PFSK-1 (cell line): ENCODE data around the gene NEGR1.

Experiments used
- FOXP2 ChIP-seq: optimal IDR thresholded peaks from 2 replicates; pipeline ENCODE3; 2011; ENCODE audit warnings: borderline replicate concordance, control low read depth, inconsistent platforms; ENCODE audit not compliant: insufficient read depth; ENCODE audit errors: extremely low read length, extremely low read depth
- POLR2AphosphoS5 ChIP-seq: IDR thresholded peaks from 2 replicates; pipeline ENCODE4 v1.6.1; 2012; ENCODE audit warnings: low read depth, mild to moderate bottlenecking, control low read depth, low read length, moderate library complexity
- SIN3A ChIP-seq: IDR thresholded peaks from 2 replicates; pipeline ENCODE4 v1.6.1; 2012; ENCODE audit warnings: mild to moderate bottlenecking, low read length, moderate library complexity, borderline replicate concordance; ENCODE audit not compliant: insufficient read depth
- TAF1 ChIP-seq: IDR thresholded peaks from 2 replicates; pipeline ENCODE4 v1.6.1; 2012; ENCODE audit warnings: low read length, control low read depth, borderline replicate concordance; ENCODE audit not compliant: insufficient read depth
- TF ChIP-seq, protein P1 (sequence below), 2 experiments: IDR thresholded peaks; 2 replicates each; pipeline versions ENCODE4 v1.6.1 to v1.8.0; 2011 to 2012; ENCODE audit warnings: low read depth in 2 of 2, low read length in 2 of 2, control low read depth in 1 of 2, inconsistent platforms in 1 of 2, mild to moderate bottlenecking in 1 of 2, moderate library complexity in 1 of 2; ENCODE audit not compliant: insufficient read depth in 1 of 2

Gene NEGR1

DNA sequence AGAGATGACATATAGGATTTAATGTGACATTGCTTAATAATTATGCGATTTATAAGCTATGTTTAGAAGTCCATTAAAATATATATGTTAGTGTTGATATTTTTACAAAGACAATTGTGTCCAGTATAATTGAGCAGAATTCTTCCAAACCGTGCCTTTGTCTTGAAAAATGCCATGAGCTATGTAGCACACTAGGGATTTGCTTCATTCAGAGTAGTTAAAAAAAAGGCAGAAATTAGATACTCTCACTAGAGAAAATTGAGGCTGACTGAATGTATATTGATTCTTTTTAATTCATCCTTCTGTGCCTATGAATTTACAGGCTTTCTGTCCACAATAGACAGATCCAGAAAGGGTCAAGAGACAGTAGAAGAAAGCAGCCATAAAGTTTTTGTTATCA is 429.0 kb downstream of the NEGR1 start:
- TF ChIP-seq, protein P1, sequence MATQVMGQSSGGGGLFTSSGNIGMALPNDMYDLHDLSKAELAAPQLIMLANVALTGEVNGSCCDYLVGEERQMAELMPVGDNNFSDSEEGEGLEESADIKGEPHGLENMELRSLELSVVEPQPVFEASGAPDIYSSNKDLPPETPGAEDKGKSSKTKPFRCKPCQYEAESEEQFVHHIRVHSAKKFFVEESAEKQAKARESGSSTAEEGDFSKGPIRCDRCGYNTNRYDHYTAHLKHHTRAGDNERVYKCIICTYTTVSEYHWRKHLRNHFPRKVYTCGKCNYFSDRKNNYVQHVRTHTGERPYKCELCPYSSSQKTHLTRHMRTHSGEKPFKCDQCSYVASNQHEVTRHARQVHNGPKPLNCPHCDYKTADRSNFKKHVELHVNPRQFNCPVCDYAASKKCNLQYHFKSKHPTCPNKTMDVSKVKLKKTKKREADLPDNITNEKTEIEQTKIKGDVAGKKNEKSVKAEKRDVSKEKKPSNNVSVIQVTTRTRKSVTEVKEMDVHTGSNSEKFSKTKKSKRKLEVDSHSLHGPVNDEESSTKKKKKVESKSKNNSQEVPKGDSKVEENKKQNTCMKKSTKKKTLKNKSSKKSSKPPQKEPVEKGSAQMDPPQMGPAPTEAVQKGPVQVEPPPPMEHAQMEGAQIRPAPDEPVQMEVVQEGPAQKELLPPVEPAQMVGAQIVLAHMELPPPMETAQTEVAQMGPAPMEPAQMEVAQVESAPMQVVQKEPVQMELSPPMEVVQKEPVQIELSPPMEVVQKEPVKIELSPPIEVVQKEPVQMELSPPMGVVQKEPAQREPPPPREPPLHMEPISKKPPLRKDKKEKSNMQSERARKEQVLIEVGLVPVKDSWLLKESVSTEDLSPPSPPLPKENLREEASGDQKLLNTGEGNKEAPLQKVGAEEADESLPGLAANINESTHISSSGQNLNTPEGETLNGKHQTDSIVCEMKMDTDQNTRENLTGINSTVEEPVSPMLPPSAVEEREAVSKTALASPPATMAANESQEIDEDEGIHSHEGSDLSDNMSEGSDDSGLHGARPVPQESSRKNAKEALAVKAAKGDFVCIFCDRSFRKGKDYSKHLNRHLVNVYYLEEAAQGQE (IDR thresholded peaks at IDR 0.05; ENCODE audit: insufficient read depth in 1 of 2, low read depth in 2 of 2, low read length in 2 of 2), result no peak
- TF ChIP-seq POLR2AphosphoS5, result no peak
- TF ChIP-seq TAF1, result no peak
- no peak for TF ChIP-seq FOXP2
- TF ChIP-seq SIN3A, result no peak

DNA sequence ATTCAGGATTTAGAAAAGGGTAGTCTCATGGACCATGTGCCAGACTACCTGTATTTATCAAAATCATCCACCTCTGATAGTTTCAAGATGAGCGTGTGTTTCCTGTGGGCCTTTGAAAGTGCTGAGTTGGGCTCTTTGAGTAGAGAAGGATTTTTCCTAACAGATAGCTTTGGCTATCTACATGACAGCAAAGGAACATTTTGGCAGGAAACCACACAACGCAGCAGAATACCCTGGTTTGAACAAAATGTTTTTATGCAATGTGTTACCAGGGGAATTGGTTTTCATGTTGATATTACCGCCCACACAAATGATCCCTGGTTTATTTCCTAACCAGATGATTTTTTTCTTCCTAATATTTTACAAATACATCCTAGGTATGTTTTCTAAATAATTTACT is 431.4 kb downstream of the NEGR1 start:
- TF ChIP-seq, protein P1 (IDR thresholded peaks at IDR 0.05; ENCODE audit: insufficient read depth in 1 of 2, low read depth in 2 of 2, low read length in 2 of 2), result no peak
- no peak for TF ChIP-seq SIN3A
- TF ChIP-seq TAF1, result no peak
- TF ChIP-seq POLR2AphosphoS5, result no peak
- TF ChIP-seq FOXP2, result no peak

DNA sequence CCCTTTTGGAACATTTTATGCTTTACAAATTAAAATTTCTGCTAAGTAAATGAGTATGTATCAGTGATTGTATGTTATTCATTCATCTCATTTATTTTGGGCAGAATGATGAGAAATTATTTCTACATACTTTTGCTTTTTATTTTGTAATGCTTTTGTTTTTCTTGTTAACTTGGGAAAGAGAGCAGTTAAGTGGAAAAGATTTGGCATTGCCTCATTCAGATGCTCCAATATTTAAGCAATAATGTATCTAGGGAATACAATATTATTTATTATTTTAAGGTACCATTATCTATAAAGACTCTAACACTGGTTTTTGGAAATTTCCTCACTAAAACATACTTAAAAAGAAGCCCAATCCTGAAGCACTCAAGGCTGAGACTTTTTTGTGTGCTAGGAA is 431.8 kb downstream of the NEGR1 start:
- no peak for TF ChIP-seq TAF1
- TF ChIP-seq SIN3A, result no peak
- TF ChIP-seq, protein P1 (IDR thresholded peaks at IDR 0.05; ENCODE audit: insufficient read depth in 1 of 2, low read depth in 2 of 2, low read length in 2 of 2), result no peak
- TF ChIP-seq FOXP2, result no peak
- no peak for TF ChIP-seq POLR2AphosphoS5

DNA sequence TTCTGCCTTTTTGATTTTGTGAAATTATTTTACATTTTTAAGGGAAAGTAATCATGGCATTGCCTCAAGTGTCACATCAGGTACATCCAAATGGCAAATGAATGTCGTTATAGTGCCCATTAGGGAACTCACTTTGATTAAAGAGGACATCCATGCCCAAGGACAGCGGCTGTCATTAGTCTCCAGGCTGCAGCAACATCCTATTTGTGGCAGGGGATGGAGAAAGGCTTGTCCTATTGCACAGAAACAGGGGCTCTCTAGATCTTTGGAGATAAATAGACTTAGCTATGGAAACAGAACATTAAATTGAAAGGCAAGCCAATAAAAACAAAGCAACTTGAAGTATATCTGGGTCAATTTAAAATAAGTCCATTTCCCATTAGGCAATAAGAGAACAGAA is 439.3 kb downstream of the NEGR1 start:
- TF ChIP-seq POLR2AphosphoS5, result no peak
- TF ChIP-seq SIN3A, result no peak
- TF ChIP-seq, protein P1 (IDR thresholded peaks at IDR 0.05; ENCODE audit: insufficient read depth in 1 of 2, low read depth in 2 of 2, low read length in 2 of 2), result no peak
- no peak for TF ChIP-seq FOXP2
- no peak for TF ChIP-seq TAF1

DNA sequence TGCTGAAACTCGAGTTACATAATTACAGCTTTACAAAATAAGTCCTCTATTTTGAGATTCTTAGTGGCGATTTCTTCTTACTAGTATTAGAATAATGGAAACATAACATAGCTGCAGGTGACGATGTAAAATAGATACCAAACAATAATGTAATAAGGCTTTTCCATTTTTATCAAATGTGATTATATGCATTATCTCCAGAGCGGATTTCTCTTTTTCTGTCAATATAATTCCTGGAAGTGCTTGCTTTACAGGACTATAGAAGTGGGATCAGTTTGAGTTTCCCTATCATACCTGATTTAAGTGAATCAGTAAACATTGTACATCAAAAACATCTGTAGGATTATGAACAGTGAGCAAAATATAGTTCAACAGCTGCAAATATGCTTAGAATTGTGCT is 442.5 kb downstream of the NEGR1 start:
- no peak for TF ChIP-seq POLR2AphosphoS5
- no peak for TF ChIP-seq FOXP2
- TF ChIP-seq TAF1, result no peak
- TF ChIP-seq, protein P1 (IDR thresholded peaks at IDR 0.05; ENCODE audit: insufficient read depth in 1 of 2, low read depth in 2 of 2, low read length in 2 of 2), result no peak
- no peak for TF ChIP-seq SIN3A
